ENCODE results near the gene CDHR2.
"Not testable (repeated sequence)": the region's sequence is repeated elsewhere in the genome, so short reads cannot be mapped to it uniquely, and the experiment has no call there.

Gene CDHR2

DNA sequence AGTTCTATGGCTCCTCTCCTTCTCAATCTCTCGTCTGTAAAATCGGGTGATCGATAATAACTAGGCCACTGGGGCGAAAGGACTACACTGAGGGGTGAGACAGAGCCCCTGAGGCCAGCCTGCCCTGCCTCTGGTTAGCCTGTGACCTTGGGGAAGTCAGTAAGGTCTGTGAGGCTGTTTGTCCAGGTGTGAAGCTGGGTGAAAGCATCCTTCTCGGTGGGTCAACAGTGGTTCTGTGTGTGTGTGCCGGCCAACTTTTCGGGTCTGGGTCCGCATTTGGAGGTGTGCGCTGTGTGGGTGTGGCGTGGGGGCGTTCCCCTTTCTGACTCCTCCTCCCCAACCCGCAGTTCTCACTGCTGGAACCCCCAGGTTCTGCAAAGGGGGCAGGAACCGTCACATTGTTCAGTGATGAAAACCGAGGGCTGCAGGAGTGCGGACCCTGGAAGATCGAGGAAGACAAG, 7.0 kb upstream of the CDHR2 start:
- TF ChIP-seq POLR2A (IDR thresholded peaks at IDR 0.05; ENCODE audit: low read depth, low read length) = no peak
- DNase-seq (ENCODE audit: insufficient read length, low spot score) (no peak), FAIRE-seq (no peak)

DNA sequence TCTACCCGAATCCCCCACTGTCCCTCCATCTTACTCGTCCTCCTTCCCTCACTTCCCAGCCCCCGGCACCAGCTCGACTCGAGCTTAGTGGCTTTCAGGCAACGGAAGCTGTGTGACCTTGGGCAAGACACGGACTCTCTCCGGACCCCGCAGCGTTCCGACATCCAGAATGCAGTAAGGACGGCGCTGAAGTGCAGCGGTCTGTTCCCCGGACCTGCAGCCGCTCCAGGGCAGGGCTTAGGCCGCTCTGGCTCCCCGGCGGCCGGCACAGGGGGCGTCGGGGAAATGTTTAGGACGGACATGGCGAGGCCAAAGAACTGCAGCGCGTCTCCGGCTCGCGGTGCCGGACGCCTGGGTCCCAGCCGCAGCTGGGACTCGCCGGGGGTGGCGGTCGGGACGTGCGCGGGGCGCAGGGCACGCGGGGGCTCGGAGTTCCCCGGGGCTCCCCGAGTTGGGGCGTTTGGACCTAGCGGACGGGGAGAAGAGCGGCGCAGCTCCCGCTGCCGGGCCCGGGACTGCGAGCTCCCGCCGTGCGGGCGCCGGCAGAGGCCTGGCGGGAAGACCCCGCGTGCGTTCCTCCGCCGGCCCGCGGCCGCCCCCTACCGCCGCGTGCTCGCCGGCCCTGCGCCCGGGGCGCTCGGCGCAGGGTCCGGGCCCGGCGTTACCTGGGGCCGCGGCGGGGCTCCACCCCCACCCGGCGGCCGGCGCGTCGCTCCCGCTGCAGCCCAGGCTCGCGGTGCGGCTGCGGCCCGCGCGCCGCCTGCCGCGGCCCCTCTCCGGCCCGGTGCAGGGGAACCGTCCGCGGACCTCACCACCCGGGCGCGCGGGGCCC, 6.3 kb upstream of the CDHR2 start:
- DNase-seq (ENCODE audit: insufficient read length, low spot score) = no peak
- FAIRE-seq = no peak
- no peak for TF ChIP-seq POLR2A (IDR thresholded peaks at IDR 0.05; ENCODE audit: low read depth, low read length)

DNA sequence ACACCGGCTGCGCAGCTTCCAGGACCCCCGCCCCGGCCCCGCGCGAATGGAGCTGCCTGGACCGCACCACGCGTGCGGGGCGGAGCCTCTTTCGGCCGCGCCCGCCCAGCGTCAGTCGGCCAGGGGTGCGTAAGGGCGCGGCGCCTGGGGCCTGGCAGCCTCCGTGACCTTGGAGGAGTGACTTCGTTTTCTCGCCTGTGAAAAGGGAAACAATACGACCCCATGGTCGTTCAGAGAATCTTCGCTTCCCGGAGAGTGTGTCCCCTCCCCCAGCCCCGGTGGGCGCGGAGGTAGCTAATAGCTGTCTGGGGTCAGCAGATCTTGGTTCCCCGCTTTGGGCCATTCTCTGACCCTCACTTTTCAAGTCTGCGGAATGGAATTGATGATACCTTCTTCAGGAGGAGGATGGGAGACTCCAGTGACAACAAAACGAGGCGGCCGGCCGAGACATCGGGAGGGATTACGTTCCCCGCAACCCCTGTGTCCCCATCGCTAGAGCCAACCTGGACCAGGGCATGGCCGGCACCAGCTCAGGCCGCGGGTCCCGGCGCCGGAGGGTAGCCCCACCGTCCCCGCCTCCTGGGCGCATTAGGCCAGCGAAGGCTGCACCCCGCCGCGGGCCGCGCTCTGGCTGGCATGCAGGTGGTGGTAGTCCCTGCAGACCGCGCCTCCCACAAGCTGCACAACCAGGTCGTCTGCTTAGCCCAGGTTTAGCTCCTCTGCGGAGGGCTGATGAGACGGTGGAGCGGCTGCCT, 5.5 kb upstream of the CDHR2 start:
- TF ChIP-seq POLR2A (IDR thresholded peaks at IDR 0.05; ENCODE audit: low read depth, low read length) = peak; percentile 70
- DNase-seq (ENCODE audit: insufficient read length, low spot score) (peak; percentile 70), FAIRE-seq (no peak)

DNA sequence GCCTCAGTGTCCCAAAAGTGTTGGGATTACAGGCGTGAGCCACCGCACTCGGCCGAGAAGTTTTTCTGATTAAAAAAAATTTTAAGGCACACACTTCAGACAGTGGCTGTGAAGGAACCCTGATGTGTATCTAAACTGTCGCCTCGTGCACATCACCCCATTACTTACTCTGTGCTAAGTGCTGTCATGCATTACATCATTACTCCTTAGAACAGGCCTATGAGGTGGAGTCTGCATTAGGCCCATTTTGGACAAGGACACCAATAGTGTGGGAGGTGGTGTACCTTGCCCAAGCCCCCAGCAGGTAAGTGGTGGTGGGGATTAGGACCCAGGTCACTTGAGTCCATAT, 3.8 kb upstream of the CDHR2 start:
- no peak for DNase-seq (ENCODE audit: insufficient read length, low spot score)
- FAIRE-seq = no peak

DNA sequence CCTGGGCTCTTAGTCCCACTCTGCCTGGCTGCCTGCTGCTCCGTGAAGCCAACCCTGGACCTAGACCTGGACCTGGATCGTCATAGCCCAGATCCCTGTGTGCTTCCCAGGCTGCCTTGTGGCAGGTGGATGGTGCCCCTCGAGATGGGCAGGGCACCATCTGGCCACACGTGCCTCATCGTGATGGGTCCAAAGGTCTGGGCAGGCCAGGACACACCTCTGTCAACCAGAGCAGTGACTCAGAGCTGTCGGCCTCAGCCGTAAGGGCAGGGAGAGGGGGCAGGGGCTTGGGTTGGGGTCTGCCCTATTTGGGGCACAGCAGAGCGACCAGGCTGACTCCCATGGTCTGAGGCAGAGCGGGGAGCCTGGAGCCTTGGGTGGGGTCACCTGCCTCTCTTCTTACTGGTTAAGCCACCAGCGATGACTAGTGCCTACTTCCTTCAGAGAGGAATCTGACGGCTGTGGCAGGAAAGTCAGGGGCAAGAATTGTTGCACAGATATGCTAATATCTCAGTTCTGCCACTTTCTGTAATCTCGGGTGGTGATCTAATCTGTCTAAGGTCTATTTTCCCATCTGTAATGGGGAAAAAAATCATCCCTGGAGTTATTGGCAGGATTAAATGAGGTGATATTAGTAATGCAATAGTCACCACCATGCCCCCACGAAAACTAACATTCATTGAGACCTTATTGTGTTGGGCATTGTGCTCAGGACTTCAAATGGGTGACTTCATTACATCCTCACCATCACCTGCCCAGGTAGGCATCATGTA, 3.2 kb upstream of the CDHR2 start:
- TF ChIP-seq POLR2A (IDR thresholded peaks at IDR 0.05; ENCODE audit: low read depth, low read length) = no peak
- DNase-seq (ENCODE audit: insufficient read length, low spot score) (no peak), FAIRE-seq (no peak)

More for the DNA sequence above, 3.8 kb upstream of the CDHR2 start:
- TF ChIP-seq POLR2A (IDR thresholded peaks at IDR 0.05; ENCODE audit: low read depth, low read length) = no peak

DNA sequence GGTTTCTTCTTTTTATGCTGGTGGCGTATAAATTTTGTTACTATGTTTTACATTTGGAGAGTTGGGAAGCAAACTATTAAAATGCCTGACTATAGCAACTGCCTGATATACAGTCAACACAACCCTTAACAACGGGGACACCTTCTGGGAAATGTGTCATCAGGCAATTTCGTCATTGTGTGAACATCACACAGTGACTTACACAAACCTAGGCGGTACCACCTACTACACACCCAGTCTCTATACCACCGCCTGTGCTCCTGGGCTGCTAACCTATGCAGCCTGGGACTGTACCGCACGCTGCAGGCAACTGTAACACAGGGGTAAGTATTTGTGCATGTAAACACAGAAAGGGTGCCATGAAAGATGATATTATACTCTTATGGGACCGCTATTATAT, 1.3 kb upstream of the CDHR2 start:
- FAIRE-seq (no peak), DNase-seq (ENCODE audit: insufficient read length, low spot score) (no peak)
- TF ChIP-seq POLR2A (IDR thresholded peaks at IDR 0.05; ENCODE audit: low read depth, low read length) = no peak

DNA sequence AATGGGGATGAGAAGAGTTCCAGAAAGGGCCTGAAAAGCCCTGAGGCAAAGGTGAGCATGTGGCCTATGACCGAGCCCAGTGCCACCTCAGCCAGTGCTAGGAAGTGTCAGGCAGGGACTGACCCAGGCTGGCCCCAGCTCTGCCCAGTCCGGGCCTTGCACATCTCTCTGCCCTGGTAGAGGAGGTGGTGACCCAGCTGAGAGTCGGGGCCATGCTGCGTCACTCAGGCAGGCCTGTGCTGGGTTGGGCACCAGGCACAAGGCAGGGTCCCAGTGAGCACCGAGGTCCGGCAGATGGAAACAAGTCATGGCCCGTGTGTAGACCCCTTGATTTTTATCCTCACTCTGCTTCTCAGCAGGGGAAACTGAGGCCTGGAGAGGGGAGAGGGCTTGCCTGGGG, 729 bp downstream of the CDHR2 start:
- TF ChIP-seq POLR2A (IDR thresholded peaks at IDR 0.05; ENCODE audit: low read depth, low read length) = no peak
- no peak for DNase-seq (ENCODE audit: insufficient read length, low spot score)
- FAIRE-seq = no peak

DNA sequence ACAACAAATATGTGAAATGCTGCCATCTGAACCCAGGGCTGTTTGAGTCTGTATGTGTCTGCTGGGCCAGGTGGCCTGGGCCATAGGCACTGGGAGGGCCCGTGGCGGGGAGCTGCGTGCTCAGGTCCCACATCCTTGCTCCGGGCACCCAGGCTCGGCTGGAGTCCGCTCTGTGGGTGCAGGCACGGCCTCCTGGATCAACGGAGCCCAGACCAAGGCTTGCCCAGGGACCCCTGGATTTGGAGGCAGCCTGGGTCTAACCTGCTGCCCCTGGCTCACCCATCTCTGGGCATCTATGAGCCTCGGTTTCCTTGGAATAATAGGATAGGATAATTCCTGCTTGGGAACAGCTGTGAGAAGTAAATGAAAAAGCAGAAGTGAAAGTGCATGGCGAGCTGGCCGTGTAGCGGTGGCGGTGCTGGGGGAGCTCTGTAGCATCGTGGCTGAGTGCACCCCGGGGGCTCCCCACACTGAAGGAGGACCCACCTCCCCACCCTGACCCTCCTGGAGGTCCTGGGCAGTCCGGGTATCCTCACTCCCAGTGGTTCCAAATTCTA, 1.2 kb downstream of the CDHR2 start:
- FAIRE-seq (no peak), DNase-seq (ENCODE audit: insufficient read length, low spot score) (no peak)
- no peak for TF ChIP-seq POLR2A (IDR thresholded peaks at IDR 0.05; ENCODE audit: low read depth, low read length)

DNA sequence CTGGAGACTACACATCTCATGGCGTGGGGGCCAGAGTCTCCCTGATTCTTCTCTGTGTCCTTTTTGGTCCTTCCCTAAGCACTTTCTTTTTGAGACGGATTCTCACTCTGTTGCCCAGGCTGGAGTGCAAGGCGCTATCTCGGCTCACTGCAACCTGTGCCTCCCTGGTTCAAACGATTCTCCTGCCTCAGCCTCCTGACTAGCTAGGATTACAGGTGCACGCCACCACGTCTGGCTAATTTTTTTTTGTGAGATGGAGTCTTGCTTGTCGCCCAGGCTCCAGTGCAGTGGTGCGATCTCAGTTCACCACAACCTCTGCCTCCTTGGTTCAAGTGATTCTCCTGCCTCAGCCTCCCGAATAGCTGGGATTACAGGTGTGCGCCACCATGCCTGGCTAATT, 1.8 kb downstream of the CDHR2 start:
- not testable (repeated sequence) for DNase-seq (ENCODE audit: insufficient read length, low spot score); FAIRE-seq

DNA sequence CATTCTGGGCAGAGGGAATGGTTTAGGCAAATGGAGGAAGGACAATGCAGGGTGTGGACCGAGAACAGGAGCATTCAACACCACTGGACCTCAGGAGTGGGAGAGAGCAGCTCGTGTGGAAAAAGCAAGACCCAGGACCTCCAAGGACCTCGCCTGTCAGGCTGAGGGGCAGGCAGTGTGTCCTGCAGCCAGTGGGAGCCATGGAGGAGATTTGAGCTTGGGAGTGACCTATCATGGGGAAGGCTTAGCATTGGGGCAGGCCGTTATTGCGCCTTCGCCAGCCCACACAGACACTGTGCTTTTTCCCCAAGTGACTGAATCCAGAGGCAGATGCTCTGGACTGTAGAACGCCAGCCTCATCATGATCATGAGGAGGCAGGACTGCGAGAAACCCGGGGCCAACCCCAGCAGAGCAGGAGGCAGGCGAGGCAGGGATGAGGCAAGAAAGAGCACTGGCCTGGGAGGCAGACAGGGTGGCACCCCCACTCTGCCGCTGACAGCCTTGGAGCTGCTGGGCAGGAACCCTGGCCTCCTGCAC, 3.3 kb downstream of the CDHR2 start:
- no peak for FAIRE-seq
- no peak for TF ChIP-seq POLR2A (IDR thresholded peaks at IDR 0.05; ENCODE audit: low read depth, low read length)
- no peak for DNase-seq (ENCODE audit: insufficient read length, low spot score)

DNA sequence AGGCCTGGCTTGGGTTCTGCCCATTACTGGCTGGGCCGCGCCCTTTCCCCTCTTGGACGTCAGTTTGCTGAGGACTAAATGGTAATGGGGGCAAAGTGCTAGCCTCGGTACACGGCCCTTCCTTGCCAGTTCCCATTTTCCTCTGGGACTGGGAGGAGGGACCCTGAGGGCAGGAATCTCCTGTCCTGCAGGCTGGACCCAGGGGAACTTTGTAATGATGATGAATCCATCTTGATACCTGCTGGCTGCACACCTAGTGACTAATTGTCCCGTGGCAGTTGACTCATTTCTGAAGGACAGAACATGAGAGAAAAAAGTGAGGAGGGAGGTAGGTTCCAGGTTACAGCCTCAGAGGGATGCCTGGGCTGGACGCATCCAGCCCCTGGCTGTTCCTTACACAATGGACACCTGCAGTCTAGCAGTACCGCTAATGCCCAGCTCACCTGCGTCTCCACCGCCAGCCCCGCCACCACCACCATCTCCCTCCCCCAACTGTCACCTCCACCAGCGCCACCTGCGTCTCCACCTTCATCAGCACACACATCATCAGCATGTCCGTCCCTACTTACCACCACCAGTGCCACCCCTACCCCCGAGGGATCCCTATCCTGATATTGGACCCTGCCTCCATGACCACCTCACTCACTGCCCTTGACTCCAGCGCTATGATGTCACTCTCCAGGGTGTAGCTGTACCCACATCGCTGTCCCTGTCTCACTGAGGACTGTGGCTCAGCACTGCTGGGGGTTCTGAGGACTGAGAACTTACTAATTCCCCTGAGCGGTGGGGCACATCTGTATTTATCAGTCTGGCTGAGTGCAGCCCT, 4.3 kb downstream of the CDHR2 start:
- DNase-seq (ENCODE audit: insufficient read length, low spot score) (no peak), FAIRE-seq (no peak)
- no peak for TF ChIP-seq POLR2A (IDR thresholded peaks at IDR 0.05; ENCODE audit: low read depth, low read length)

DNA sequence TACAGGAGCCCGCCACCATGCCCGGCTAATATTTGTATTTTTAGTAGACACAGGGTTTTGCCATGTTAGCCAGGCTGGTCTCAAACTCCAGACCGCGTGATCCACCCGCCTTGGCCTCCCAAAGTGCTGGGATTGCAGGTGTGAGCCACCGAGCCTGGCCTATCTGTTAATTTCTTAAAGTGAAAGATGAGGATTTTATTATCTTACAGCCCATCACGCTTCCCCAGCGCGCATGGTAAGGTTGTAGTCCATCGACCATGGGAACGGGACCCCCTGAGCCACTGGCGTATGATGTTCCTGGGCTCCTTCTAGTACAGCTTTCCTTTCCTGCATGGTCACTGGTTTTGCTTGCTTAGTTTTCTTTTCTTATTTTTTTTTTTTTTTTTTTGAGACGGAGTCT, 8.7 kb downstream of the CDHR2 start:
- DNase-seq (ENCODE audit: insufficient read length, low spot score) (no peak), FAIRE-seq (no peak)
- no peak for TF ChIP-seq POLR2A (IDR thresholded peaks at IDR 0.05; ENCODE audit: low read depth, low read length)

DNA sequence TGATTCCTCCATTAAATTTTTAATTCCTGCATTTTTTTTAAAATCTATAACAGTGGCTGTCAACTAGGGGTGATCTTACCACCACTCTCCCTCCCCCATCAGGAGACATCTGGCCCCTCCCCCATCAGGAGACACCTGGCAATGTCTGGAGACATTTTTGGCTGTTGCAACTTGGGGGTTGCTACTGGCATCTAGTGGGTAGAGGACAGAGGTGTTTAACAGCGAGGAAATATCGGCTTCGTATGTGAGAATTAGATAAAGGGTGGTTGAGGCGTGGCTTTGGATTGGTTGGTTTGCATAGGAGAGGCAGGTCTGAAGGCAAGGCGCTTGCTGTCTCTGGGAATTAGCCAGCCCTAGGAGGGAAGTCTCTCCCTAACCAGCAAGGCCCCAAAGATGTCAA, 10.5 kb downstream of the CDHR2 start:
- TF ChIP-seq POLR2A (IDR thresholded peaks at IDR 0.05; ENCODE audit: low read depth, low read length) = no peak
- FAIRE-seq (no peak), DNase-seq (ENCODE audit: insufficient read length, low spot score) (no peak)
